Stimulated activated CD4-positive, alpha-beta T cell treated with anti-CD3 and anti-CD28 coated beads, Interleukin-15, amount 100 ng/mL, for 24 hours (primary cell): ENCODE results near the gene AARS2.

ENCODE experiments used
- DNase-seq: peaks from one replicate; pipeline ENCODE4 v3.0.0-alpha.2; 2020

Gene AARS2

DNA sequence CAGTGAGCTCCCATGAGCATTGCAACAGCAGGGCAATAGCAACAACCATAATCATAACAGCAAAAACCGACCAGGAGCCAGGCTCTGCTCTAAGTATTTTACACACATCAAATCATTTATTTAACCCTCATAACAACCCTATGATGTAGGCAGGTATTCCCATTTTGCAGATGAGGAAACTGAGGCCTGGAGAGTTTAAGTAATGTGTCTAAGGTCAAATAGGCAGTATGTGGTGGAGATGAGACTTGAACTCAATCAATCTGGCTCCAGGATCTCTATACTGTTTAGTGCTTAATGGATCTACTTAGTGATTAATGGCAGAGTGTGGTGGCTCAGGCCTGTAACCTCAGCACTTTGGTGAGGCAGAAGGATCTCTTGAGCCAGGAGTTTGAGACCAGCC lies 39.5 kb downstream of the AARS2 start:
- DNase-seq = no peak

DNA sequence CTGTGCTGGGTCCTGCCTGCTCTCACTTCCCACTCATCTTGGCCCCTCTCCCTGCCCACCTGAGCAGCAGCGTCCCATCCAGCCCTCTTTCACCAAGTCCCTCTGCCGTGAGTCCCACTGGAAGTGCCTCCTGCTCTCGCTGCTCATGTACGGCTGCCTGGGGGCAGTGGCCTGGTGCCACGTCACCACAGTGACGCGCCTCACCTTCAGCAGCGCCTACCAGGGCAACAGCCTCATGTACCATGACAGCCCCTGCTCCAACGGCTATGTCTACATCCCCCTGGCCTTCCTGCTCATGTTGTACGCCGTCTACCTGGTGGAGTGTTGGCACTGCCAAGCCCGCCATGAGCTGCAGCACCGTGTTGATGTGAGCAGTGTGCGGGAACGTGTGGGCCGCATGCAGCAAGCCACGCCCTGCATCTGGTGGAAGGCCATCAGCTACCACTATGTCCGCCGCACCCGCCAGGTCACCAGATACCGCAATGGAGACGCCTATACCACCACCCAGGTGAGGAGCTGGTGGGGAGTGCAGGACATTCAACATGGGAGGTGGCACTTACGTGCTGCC lies 40.1 kb downstream of the AARS2 start:
- no peak for DNase-seq

- no peak for DNase-seq
These were observed 40.6 kb downstream of the AARS2 start for GRCh38 chr6:44272529-44272928.

DNA sequence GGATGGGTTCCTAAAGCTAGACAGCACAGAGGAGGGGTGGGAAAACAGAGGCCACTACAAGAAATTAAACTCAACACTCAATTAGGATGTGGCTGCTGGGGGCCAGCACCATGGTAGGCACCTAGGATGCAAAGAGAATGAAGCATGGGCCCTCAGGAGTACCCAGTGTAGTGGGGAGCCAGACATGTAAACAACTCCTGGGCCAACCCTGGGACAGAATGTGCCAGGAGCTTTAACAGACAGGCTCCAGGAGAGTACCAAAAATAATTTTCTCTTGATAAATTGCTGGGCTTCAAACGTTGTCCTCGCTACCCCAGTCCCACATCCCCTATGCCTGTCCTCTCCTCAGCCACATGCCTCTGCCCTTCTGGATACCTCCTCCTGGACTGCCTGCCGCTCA lies 41.2 kb downstream of the AARS2 start:
- DNase-seq = no peak

GRCh38 chr6:44271406-44271723 lies 41.8 kb downstream of the AARS2 start:
- DNase-seq = no peak

DNA sequence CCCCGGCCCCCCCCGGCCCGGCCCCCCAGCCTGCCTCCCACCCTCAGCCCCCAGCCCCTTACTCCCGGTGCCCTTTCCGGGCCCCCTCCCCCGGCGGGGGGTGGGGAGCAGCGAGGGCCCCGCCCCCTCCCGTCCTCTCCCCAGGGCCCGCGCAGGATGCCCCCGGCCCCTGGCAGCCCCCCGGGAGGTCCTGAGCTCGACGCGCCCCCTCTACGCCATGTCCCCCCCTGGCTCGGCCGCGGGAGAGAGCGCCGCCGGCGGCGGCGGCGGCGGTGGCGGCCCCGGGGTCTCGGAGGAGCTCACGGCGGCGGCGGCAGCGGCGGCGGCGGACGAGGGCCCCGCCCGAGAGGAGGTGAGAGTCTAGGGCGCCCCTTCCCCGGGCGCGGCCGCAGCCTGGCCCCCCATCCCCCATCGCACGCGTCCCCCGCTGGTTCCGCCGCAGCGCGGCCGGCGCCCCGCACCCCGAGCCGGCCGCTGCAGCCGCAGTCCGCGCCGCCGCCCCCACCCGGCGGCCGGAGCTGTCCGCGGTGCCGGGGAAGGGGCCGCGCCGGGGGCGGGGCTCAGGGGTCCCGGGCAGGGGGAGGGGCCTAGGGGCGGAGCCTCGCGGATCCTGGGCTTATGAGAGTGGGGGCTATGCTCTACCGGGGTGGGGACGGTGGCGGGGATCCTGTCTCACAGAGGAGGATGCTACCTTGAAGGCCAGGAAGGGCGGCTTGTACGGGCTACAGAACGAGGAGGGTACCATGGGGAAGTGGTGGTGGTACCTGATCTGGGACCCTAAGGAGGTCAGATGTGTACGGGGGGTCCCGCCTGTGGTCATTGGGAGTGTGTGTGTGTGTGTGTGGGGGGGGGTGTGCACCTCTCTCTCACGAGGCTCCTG lies 42.4 kb downstream of the AARS2 start:
- no peak for DNase-seq

- DNase-seq = no peak
These were observed 43.1 kb downstream of the AARS2 start, which contains the start of gene TMEM151B for GRCh38 chr6:44269921-44270525. TMEM151B (plus strand) TSS chr6:44270450; CDS start chr6:44270743, 293 bp downstream.

DNA sequence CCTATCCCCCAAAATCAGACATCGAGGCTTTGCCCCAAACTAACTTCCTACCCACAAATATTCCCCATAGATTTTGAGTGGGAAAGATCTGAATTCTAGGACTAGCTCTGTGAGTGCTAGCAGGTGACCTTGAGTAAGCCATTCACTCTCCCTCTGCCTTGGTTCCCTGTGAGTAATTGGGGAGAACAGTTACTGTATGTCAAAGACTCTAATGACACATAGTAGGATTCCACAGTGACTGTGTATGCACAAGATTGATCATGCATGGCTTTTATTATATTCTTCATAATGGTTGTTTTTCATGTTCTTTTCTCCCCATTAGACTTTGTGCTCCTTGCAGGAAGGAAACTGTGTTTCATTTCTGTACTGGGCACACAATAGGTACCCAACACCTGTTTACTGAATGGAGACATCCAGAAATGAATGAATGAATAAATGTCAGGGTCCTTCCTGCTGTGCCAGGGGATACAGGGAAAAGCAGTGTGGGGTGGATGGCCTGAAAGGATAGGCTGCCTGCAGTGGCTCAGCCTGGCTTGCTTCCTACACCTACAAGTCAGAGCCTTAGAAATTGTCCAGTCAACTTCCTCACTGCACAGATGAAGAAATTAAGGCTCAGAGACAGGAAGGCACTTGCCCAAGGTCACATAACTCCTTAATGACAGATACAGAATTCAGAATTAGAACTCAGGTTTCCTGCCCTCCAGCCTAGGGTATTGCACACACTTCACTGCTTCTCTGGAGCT lies 43.8 kb downstream of the AARS2 start:
- DNase-seq = no peak

DNA sequence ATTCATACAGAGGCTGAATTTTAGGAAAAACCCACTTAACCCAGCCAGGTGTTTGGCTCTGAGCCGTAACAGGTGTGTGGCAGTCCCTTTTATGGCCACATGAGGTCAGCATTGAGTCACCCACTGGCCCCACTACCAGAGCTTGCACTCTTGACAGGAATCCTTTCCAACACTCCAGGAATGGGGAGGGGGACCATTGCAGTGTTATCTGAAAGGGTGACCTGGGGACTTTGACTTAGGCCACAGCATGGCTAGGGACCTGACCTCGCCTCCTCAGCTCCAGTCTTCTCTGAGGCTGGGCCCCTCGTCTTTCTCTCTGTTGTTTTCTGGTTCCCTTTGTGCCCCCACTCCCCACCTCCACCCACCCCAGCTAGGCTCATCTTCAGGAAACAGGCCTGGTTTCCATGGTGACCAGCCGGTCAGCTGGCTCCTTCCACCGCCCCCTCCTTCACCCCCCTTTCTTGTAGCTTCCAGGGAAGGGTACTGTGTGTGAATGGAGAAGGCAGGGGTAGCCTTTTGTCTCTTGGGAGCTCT lies 45.0 kb downstream of the AARS2 start:
- peak; percentile 72 for DNase-seq

DNA sequence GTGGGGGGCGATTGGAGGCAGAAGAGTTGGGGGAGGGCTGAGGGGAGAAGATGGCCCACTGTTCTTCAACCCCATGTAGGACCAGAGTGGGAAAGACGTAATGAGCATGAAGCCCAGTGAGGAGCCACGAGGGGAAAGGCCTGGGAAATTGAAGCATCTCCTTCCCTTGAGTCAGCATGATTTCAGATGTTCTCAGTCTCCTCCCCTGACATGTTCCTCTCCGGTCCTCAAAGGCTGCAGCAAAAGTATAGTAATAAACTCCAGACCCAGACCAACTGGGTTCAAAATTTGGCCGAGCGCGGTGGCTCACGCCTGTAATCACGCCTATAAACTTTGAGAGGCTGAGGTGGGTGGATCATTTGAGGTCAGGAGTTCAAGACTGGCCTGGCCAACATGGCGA lies 45.9 kb downstream of the AARS2 start:
- DNase-seq = no peak

GRCh38 chr6:44266347-44266746 lies 46.8 kb downstream of the AARS2 start:
- DNase-seq = no peak

- no peak for DNase-seq
These were observed 47.4 kb downstream of the AARS2 start for GRCh38 chr6:44265722-44266233.

DNA sequence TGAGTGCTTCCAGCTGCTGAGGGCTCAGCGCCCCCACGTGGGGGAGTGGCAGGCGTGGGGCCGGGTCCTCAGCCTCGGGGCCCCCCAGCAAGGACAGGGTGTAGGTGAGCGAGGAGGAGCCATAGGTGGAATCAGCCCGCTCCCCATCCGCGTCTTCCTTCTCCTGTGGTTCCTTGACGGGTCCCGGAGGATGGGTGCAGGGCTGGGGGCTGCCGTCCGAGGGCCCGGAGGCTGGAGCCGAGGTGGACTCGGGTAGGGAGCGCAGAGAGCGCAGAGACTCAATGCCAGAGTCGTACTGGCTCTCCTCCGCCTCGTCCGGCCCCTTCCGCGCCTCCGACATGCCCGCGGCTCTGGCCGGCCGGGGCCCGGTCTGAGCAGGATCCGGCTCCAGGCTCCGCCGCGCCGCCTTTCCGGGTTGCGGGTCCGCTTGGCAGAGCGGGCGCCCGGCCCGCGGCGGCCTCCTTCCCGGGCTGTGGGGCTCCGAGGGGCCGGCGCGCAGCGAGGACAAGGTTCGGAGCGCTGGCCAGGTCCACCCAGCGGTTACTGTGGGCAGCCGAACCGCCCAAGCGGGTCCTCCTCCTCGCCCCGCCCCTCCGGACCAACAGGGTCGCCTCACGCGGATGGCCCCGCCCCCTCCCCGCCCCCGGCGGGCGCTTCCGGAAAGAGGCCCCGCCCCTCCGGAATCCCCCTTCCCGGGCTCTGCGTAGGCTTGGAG lies 48.0 kb downstream of the AARS2 start, which contains the start of gene NFKBIE:
TSS of gene NFKBIE (minus strand) at position 545 of the 715 bp plus-strand sequence. CDS start at position 340, 205 bp downstream.
- peak; percentile 95 for DNase-seq

GRCh38 chr6:44264154-44265006 lies 48.8 kb downstream of the AARS2 start:
- peak; percentile 59 for DNase-seq

- peak; percentile 55 for DNase-seq
These were observed 49.6 kb downstream of the AARS2 start for GRCh38 chr6:44263354-44264100.

DNA sequence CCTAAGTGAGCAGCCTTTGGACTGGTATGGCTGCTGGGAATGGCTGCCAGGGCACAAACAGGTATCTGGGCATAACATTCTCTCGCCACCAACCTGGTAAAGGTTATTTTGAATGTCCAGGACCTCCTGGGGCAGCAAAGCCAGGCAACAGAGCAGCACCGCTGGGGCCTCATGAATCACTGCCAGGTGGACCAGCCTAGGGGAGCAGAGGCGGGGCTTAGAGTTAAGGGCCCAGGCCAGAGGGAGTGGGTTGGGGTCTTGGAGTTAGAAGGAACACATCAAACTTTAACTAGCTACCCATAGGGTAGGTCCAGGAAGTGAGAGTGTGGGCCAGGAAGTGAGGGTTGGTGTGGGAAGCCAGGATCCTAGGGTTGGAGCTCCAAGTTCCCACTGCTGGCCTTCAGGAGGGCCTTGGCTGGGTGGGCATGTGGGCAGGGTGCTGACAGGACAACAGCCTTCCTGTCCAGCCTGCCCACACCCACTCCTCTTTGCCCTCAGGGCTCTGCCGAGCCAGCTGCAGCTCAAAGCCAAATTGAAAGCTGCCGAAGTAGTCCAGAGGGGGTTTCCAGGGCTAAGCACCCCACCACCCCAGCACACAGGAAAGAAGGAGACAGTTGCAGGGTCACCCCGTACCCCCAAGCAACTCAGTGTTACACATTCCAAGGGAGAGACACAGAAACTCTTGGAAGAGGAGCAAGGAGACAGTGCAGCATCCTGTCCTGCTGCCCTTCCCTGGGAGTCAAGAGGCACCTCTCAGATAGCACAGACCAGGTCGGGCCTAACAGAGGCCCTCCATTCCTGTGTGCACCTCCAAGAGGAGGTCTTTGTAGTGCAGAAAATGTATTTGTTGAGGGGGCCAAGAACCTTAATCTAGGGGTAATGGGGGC lies 50.4 kb downstream of the AARS2 start:
- DNase-seq = no peak

GRCh38 chr6:44261581-44261980 lies 51.6 kb downstream of the AARS2 start:
- DNase-seq = no peak

GRCh38 chr6:44260451-44261297 lies 52.5 kb downstream of the AARS2 start:
- no peak for DNase-seq
